Measurements from ENCODE around the gene FAM83C. TPM values are rescaled to one million over a fixed set of nuclear protein-coding genes. Genes with fewer than 3 reads are reported as not detected.

The FAM83C gene
- total and polyA plus RNA-seq, 9 of the 15 experiments (the other 6 are each of a cell fraction or from before 2014, with no cell fraction given), result not detected

GRCh38 chr20:35296101-35296554 is 3.9 kb upstream of the FAM83C start:
- peaks cover 3% of the 10 kb centered on the region for H3K9me1 ChIP-seq (ENCODE audit: control insufficient read depth, insufficient read depth, low read length)
- H3K4me2 ChIP-seq (ENCODE audit: insufficient read depth, low read length), result no peak overlapping the region
- H4K20me1 ChIP-seq (replicated peaks; ENCODE audit: control insufficient read depth, insufficient read depth, low read length), result 0 out of 2 replicates have a peak, but pooled peaks cover 4% of the 10 kb centered on the region
- FAIRE-seq (no peak), DNase-seq (ENCODE audit: extremely low read depth in 1 of 4, low spot score in 3 of 4) (no peak), ATAC-seq (no peak)
- no peak overlapping the region for H3K4me3 ChIP-seq
- H2AFZ ChIP-seq (ENCODE audit: low read depth, low read length), result no peak overlapping the region
- H3K27me3 ChIP-seq (ENCODE audit: control insufficient read depth in 2 of 2, insufficient read depth in 2 of 2, low read length in 2 of 2), result peaks cover 31 to 54% of the 10 kb centered on the region in 2 experiments
- POLR2A ChIA-PET, result interaction anchor here (0.6 kb wide), 1 partner anchor 171 kb away, joined by 3 read pairs; no protein-coding TSS in a partner anchor
- intact Hi-C loops (cut with micrococcal nuclease) (no loop called here), in situ Hi-C loops (cut with MboI) (no loop called here)
- no peaks in the 10 kb centered on the region for H3K9me3 ChIP-seq (replicated peaks; ENCODE audit: control insufficient read depth, insufficient read depth, low read depth, low read length)
- H3K36me3 ChIP-seq (ENCODE audit: control insufficient read depth, insufficient read depth, low read length), result no peaks in the 10 kb centered on the region
- no peak overlapping the region for H3K27ac ChIP-seq (ENCODE audit: extremely low read depth, low read depth, low read length)
- H3K9ac ChIP-seq (ENCODE audit: insufficient read depth in 1 of 2, low read depth in 2 of 2, low read length in 2 of 2), result no peak overlapping the region
- CTCF ChIA-PET (ENCODE audit: low intra/inter-chr PET ratio), result no interaction called here
- H3K4me1 ChIP-seq (replicated peaks in 1 of 2; ENCODE audit: control insufficient read depth in 2 of 2, insufficient read depth in 2 of 2, low read length in 2 of 2), result peaks cover 3 to 19% of the 10 kb centered on the region in 2 experiments; a peak in 4 of 5 replicates
- no peaks in the 10 kb centered on the region for H3K79me2 ChIP-seq (ENCODE audit: control insufficient read depth, insufficient read depth, low read length)
- TF ChIP-seq SMAD2 (IDR thresholded peaks at IDR 0.05; ENCODE audit: low read depth, low read length), result no peak
- TF ChIP-seq, protein P1, sequence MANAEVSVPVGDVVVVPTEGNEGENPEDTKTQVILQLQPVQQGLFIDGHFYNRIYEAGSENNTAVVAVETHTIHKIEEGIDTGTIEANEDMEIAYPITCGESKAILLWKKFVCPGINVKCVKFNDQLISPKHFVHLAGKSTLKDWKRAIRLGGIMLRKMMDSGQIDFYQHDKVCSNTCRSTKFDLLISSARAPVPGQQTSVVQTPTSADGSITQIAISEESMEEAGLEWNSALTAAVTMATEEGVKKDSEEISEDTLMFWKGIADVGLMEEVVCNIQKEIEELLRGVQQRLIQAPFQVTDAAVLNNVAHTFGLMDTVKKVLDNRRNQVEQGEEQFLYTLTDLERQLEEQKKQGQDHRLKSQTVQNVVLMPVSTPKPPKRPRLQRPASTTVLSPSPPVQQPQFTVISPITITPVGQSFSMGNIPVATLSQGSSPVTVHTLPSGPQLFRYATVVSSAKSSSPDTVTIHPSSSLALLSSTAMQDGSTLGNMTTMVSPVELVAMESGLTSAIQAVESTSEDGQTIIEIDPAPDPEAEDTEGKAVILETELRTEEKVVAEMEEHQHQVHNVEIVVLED (CRISPR knock-in tag; IDR thresholded peaks at IDR 0.05), result no peak
- TF ChIP-seq TBP (optimal IDR thresholded peaks at IDR 0.05; ENCODE audit: low read depth, low read length), result no peak
- TF ChIP-seq, protein P2, sequence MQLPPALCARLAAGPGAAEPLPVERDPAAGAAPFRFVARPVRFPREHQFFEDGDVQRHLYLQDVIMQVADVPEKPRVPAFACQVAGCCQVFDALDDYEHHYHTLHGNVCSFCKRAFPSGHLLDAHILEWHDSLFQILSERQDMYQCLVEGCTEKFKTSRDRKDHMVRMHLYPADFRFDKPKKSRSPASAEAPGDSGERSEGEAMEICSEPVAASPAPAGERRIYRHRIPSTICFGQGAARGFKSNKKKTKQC (CRISPR knock-in tag; IDR thresholded peaks at IDR 0.05), result no peak
- no peak for TF ChIP-seq ZNF785 (CRISPR knock-in tag; IDR thresholded peaks at IDR 0.05)
- TF ChIP-seq ZZZ3 (IDR thresholded peaks at IDR 0.05), result no peak
- TF ChIP-seq MEIS2 (IDR thresholded peaks at IDR 0.05; ENCODE audit: partially characterized antibody), result no peak
- no peak for TF ChIP-seq ZNF134 (CRISPR knock-in tag; conservative IDR thresholded peaks at IDR 0.05)
- TF ChIP-seq EGR1 (conservative IDR thresholded peaks at IDR 0.05), result no peak
- no peak for TF ChIP-seq PCBP1 (IDR thresholded peaks at IDR 0.05; ENCODE audit: low read depth, low read length, poor library complexity, severe bottlenecking)
- TF ChIP-seq, protein P3, sequence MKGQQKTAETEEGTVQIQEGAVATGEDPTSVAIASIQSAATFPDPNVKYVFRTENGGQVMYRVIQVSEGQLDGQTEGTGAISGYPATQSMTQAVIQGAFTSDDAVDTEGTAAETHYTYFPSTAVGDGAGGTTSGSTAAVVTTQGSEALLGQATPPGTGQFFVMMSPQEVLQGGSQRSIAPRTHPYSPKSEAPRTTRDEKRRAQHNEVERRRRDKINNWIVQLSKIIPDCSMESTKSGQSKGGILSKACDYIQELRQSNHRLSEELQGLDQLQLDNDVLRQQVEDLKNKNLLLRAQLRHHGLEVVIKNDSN (CRISPR knock-in tag; IDR thresholded peaks at IDR 0.05), result no peak
- no peak for TF ChIP-seq ETV5 (CRISPR knock-in tag; IDR thresholded peaks at IDR 0.05; ENCODE audit: low read depth)
- no peak for TF ChIP-seq EWSR1 (IDR thresholded peaks at IDR 0.05; ENCODE audit: borderline replicate concordance, low read depth, partially characterized antibody)
- TF ChIP-seq E2F1 (CRISPR knock-in tag; IDR thresholded peaks at IDR 0.05), result no peak
- TF ChIP-seq CLOCK (CRISPR knock-in tag; IDR thresholded peaks at IDR 0.05; ENCODE audit: borderline replicate concordance), result no peak
- no peak for TF ChIP-seq RBM34 (IDR thresholded peaks at IDR 0.05; ENCODE audit: borderline replicate concordance, insufficient read depth, low read length)
- no TSS peak for BruUV-seq (replicated peaks)
- 15% methylated on average over 9 of the region's 9 CpGs for WGBS (ENCODE audit: insufficient coverage, low coverage, missing lambda C conversion rate)
